Fibroblast of pulmonary artery (primary cell): Measurements from ENCODE around the gene TSHZ2.

ENCODE experiments used
- DNase-seq: peaks from one replicate; pipeline ENCODE4 v3.0.0-alpha.2; 2010; ENCODE audit warnings: low read depth
- H3K4me3 ChIP-seq: replicated peaks from 2 replicates; pipeline ENCODE4 v1.5.1; 2011; ENCODE audit warnings: low read depth, mild to moderate bottlenecking, control low read depth, low read length, moderate library complexity
- TF ChIP-seq, protein P1 (sequence below): IDR thresholded peaks from 2 replicates; pipeline ENCODE4 v1.5.1; 2011; ENCODE audit warnings: mild to moderate bottlenecking, control low read depth, low read length, inconsistent platforms; ENCODE audit errors: missing control alignments

Gene TSHZ2

DNA sequence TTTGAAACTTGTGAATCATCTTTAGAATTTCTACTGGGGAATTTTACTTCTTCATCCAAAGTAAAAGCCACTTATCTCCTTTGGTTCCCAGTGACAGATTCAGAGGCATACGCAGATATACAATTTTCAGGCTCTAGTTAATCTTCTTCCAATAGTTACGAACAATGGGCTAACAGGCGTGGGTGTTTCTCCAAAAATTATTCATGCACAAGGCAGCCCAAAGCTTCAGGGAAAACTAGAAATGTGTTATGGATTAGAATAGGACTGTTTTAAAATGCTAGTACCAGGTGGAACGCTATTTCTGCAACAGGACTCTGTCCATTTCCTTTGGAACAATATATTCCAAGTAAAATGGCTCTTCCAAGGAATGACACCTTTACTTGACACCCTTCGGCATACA lies 519.3 kb downstream of the TSHZ2 start:
- DNase-seq, result no peak
- H3K4me3 ChIP-seq, result no peak overlapping the region
- TF ChIP-seq, protein P1, sequence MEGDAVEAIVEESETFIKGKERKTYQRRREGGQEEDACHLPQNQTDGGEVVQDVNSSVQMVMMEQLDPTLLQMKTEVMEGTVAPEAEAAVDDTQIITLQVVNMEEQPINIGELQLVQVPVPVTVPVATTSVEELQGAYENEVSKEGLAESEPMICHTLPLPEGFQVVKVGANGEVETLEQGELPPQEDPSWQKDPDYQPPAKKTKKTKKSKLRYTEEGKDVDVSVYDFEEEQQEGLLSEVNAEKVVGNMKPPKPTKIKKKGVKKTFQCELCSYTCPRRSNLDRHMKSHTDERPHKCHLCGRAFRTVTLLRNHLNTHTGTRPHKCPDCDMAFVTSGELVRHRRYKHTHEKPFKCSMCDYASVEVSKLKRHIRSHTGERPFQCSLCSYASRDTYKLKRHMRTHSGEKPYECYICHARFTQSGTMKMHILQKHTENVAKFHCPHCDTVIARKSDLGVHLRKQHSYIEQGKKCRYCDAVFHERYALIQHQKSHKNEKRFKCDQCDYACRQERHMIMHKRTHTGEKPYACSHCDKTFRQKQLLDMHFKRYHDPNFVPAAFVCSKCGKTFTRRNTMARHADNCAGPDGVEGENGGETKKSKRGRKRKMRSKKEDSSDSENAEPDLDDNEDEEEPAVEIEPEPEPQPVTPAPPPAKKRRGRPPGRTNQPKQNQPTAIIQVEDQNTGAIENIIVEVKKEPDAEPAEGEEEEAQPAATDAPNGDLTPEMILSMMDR, result no peak

DNA sequence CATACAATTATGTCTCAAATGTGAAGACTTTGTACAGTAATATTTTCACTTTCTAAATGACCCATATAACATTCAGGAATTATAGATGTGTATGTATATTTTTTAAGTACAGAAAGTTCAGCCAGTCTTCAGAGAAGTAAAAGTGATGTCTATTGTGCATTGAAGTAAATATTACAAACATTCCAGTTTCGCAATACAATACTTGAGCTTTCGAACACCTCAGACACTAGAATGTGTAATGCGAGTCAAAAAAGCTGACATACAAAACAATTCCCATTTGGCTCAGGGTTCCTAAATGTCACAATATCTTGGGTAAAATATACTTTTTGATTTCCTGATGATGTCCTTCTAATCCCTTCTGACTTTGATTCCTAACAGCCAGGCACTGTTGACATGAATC lies 520.1 kb downstream of the TSHZ2 start:
- TF ChIP-seq, protein P1, result no peak

DNA sequence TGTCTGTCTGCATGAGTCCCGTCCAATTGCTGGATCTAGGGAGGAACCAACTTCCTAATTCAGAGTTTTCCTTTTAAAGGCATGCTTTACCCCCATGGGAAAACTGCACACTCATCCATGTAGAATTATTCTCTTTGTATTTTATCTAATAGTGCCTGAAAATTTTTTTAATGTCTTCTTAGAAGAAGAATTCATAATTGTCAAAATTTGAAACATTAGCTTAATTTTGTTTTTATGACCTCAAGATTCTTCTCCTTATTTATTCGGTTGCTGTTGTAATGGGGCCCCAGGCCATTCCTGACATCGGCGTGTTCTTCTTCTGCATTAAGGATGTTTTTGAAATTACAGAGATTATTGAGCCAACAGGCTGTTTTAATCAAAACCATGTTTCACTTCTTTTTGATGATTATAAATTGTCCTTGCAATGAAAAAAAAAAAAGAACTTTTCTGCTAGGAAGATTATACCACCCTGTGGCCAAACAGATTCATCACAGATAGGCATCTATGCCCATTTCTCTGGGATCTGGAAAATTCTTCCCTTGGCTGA lies 521.2 kb downstream of the TSHZ2 start:
- TF ChIP-seq, protein P1, result no peak
- no peak overlapping the region for H3K4me3 ChIP-seq
- no peak for DNase-seq

More for the DNA sequence above, 520.1 kb downstream of the TSHZ2 start:
- no peak overlapping the region for H3K4me3 ChIP-seq
- peak; percentile 11 for DNase-seq

DNA sequence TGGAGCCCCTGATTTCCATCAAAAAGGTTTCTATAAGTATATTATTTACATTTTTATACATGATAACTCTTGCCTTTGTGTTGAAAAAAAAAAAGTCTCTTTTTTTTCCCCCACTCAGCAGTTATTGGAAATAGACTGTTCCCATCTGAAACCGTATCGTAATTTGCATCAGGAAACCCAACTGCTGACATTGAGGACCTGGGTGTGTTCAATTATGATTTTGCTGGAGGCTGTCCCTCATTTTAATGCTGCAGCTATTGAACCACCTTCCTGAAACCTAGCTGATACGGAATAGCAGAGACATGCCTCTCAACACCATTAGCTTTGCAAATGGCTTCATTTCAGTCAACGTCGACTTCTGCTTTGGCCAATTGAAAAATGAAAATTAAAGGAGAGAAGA lies 522.6 kb downstream of the TSHZ2 start:
- DNase-seq, result no peak
- no peak overlapping the region for H3K4me3 ChIP-seq
- TF ChIP-seq, protein P1, result no peak

DNA sequence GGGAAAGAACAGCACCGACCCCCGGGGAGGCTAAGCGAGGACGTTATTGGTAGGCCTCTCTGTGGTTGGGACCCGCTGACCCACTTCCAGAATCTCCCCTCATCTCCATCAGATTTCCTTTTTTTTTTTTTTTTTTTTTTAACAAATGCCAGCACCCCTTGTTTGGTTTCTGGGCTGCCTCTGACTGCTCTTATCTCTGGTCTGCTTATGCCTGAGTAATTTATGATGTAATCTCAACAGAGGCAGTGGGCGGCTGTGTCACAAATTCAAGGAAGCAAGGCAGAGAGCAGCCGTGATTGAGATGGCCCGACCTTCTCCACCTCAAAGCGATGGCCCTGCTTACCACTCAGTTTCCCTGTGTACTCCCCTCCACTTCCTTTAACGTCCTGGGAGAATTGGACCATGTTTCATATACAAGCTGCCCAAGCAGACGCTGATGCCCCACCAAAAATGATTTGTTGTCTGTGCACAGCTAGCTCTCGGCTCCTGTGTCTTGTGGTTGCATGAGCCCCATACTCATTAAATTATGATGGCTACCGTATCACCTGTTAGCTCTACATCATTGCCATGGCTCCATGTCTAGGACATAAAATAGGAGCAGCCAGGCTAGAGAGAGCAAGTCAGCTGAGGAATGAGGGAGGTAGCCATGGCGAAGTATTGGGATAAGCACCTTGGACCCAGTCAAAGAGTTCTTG lies 523.4 kb downstream of the TSHZ2 start:
- TF ChIP-seq, protein P1, result no peak
- no peak for DNase-seq
- no peak overlapping the region for H3K4me3 ChIP-seq

DNA sequence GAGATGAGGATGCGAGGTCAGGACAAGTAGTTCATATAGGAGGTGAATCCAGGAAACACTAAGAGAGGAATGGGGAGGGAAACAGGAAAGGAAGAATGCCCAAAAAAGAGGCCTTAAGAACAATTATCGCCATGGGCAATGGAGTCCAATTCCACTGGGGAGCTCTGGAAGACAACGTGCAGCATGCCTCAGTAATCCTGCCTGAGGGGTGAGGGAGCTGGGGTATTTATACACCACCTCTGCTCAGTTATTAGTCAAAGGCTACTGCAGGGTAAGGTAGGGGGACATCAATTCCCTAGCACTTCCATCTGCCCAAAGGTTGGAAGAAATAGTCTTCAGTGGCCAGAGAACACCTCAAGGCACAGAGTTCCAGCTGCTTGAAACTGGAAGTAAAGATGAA lies 525.1 kb downstream of the TSHZ2 start:
- no peak for DNase-seq
- H3K4me3 ChIP-seq, result no peak overlapping the region
- TF ChIP-seq, protein P1, result no peak

DNA sequence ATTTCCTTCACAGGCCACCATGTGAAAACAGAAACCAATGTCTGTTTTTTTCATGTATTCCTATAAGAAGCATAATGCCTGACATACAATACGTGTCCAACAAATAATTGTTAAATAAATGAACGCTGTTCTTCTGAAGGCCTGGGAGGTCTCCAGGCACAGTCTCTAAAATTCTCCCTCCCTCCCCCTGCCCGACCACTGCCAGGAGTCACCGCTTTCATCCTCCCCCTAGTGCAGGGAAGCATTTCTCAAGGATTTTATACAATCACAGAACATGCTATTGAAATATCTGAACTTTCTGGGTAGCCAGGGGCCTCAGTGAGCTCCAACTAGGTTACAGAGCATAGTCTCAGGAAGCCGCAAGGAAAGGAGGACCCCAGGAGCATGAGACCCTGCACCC lies 526.2 kb downstream of the TSHZ2 start:
- DNase-seq, result no peak
- no peak overlapping the region for H3K4me3 ChIP-seq
- TF ChIP-seq, protein P1, result no peak
